ENCODE measurements around the gene SFN. TPM values are rescaled to one million over a fixed set of nuclear protein-coding genes. Genes with fewer than 3 reads are reported as not detected.

The SFN gene
- total and polyA plus RNA-seq, 2 of the 13 experiments (the other 11 are each of a cell fraction or from before 2014, with no cell fraction given): 4.3 to 5.6 TPM

GRCh38 chr1:26911399-26912146 is 48.6 kb downstream of the SFN start (continued):
- TF ChIP-seq NBN (conservative IDR thresholded peaks at IDR 0.05): no peak
- TF ChIP-seq MLLT10 (CRISPR knock-in tag; IDR thresholded peaks at IDR 0.05): no peak
- no peak for TF ChIP-seq ARID2 (CRISPR knock-in tag; IDR thresholded peaks at IDR 0.05; ENCODE audit: borderline replicate concordance)
- TF ChIP-seq ZNF83 (CRISPR knock-in tag; IDR thresholded peaks at IDR 0.05; ENCODE audit: borderline replicate concordance): no peak
- TF ChIP-seq ZNF850 (CRISPR knock-in tag; conservative IDR thresholded peaks at IDR 0.05): no peak
- TF ChIP-seq ZNF205 (CRISPR knock-in tag; IDR thresholded peaks at IDR 0.05): 0 out of 2 replicates have a peak, but pooled peaks have one; percentile 42
- no peak for TF ChIP-seq ZZZ3 (CRISPR knock-in tag; IDR thresholded peaks at IDR 0.05; ENCODE audit: borderline replicate concordance)
- no peak for TF ChIP-seq STAG1 (CRISPR knock-in tag; IDR thresholded peaks at IDR 0.05)
- TF ChIP-seq ZNF616 (CRISPR knock-in tag; IDR thresholded peaks at IDR 0.05; ENCODE audit: low read depth): no peak
- no peak for TF ChIP-seq MAFK (conservative IDR thresholded peaks at IDR 0.05 in 1 of 2, IDR thresholded peaks at IDR 0.05 in 1 of 2; ENCODE audit: low read length in 2 of 2)
- TF ChIP-seq NCOA1 (CRISPR knock-in tag; IDR thresholded peaks at IDR 0.05): no peak
- TF ChIP-seq ZNF326 (CRISPR knock-in tag; IDR thresholded peaks at IDR 0.05; ENCODE audit: borderline replicate concordance): no peak
- no peak for TF ChIP-seq ELF3 (CRISPR knock-in tag; IDR thresholded peaks at IDR 0.05)
- no peak for TF ChIP-seq FOXM1 (CRISPR knock-in tag; IDR thresholded peaks at IDR 0.05)
- no peak for TF ChIP-seq ZNF703 (CRISPR knock-in tag; IDR thresholded peaks at IDR 0.05; ENCODE audit: borderline replicate concordance)
- TF ChIP-seq ZFP62 (CRISPR knock-in tag; IDR thresholded peaks at IDR 0.05): no peak
- TF ChIP-seq NFE2L1 (CRISPR knock-in tag; IDR thresholded peaks at IDR 0.05; ENCODE audit: borderline replicate concordance): no peak
- no peak for TF ChIP-seq ZNF276 (CRISPR knock-in tag; IDR thresholded peaks at IDR 0.05; ENCODE audit: low read depth)
- no peak for TF ChIP-seq ZBTB34 (CRISPR knock-in tag; IDR thresholded peaks at IDR 0.05)
- no peak; the same call in 1 of the 2 replicates for TF ChIP-seq ZBTB21 (CRISPR knock-in tag; IDR thresholded peaks at IDR 0.05)
- TF ChIP-seq ZFP37 (CRISPR knock-in tag; IDR thresholded peaks at IDR 0.05; ENCODE audit: borderline replicate concordance): no peak
- TF ChIP-seq ATF2 (CRISPR knock-in tag; IDR thresholded peaks at IDR 0.05): no peak
- no peak for TF ChIP-seq ISX (CRISPR knock-in tag; conservative IDR thresholded peaks at IDR 0.05)
- TF ChIP-seq HNRNPK (IDR thresholded peaks at IDR 0.05; ENCODE audit: low read depth, low read length, poor library complexity, severe bottlenecking): no peak
- no peak for TF ChIP-seq ZFP36L2 (CRISPR knock-in tag; IDR thresholded peaks at IDR 0.05)
- no peak for TF ChIP-seq SOX5 (CRISPR knock-in tag; IDR thresholded peaks at IDR 0.05; ENCODE audit: borderline replicate concordance)
- no peak for TF ChIP-seq ZNF101 (CRISPR knock-in tag; IDR thresholded peaks at IDR 0.05; ENCODE audit: borderline replicate concordance, low read depth)
- no peak for TF ChIP-seq THYN1 (CRISPR knock-in tag; IDR thresholded peaks at IDR 0.05; ENCODE audit: borderline replicate concordance, low read depth)

Data from HepG2 (cell line).